A549 (cell line): ENCODE data around the gene DNAJB13. TPM values are rescaled to one million over a fixed set of nuclear protein-coding genes. Genes with fewer than 3 reads are reported as not detected.

ENCODE experiments used
- ATAC-seq, 2 experiments: fragments of 200-7000 bp in 1 of 2; fragments of >200 bp in 1 of 2; cut with Nextera tagmentation in 1 of 2; cut with Tn5 transposase in 1 of 2; 3 replicates each; pipeline versions ENCODE4 v1.8.0 to v1.9.1; 2018 to 2020; ENCODE audit warnings: mild to moderate bottlenecking in 1 of 2, moderate library complexity in 1 of 2
- CTCF ChIA-PET: fragments of 300-600 bp; sonication (Branson Sonifier 250); formaldehyde crosslinking; extraction: SDS; loops from one replicate; lab custom pipeline; 2021; ENCODE audit warnings: antibody characterized with exemption, inconsistent platforms; lab: Yijun Ruan, JAX
- POLR2A ChIA-PET: fragments of 350-600 bp; formaldehyde crosslinking; extraction: SDS; loops from one replicate; lab custom pipeline; 2021; ENCODE audit warnings: antibody characterized with exemption, inconsistent platforms; lab: Yijun Ruan, JAX
- DNase-seq, 2 experiments: peaks; one replicate each; pipeline versions ENCODE4 v3.0.0 to v3.0.0-alpha.2; 2011 to 2016; ENCODE audit warnings: low read depth in 1 of 2, low spot score in 1 of 2
- FAIRE-seq: peaks from 2 replicates; lab custom pipeline; 2011; peaks lifted over from hg19 to GRCh38; lab: Jason Lieb, UNC
- H3K27ac ChIP-seq, 2 experiments: fragments of >200 bp; sonication (Bioruptor Twin); formaldehyde crosslinking; 3 replicates each; pipeline ENCODE4 v1.5.1; 2016 to 2017
- H3K4me1 ChIP-seq: fragments of >200 bp; sonication (Bioruptor Twin); formaldehyde crosslinking; 3 replicates; pipeline ENCODE4 v1.6.1; 2016
- H3K4me2 ChIP-seq: fragments of >200 bp; sonication (Bioruptor Twin); formaldehyde crosslinking; 3 replicates; pipeline ENCODE4 v1.6.1; 2016
- H3K4me3 ChIP-seq: fragments of >200 bp; sonication (Bioruptor Twin); formaldehyde crosslinking; 3 replicates; pipeline ENCODE4 v1.5.1; 2016
- H3K9me3 ChIP-seq: fragments of >200 bp; sonication (Bioruptor Twin); formaldehyde crosslinking; 3 replicates; pipeline ENCODE4 v1.6.1; 2016
- ATOH8 ChIP-seq: fragments of 250-450 bp; sonication (Bioruptor Pico); IDR thresholded peaks from 2 replicates; pipeline ENCODE4 v1.5.0; 2020; ENCODE audit warnings: low read depth, mild to moderate bottlenecking, moderate library complexity
- BCL3 ChIP-seq: fragments of >200 bp; sonication (Bioruptor Twin); formaldehyde crosslinking; IDR thresholded peaks from 3 replicates; pipeline ENCODE4 v1.6.1; 2016
- BHLHE40 ChIP-seq: IDR thresholded peaks from 2 replicates; pipeline ENCODE4 v1.6.1; 2012; ENCODE audit warnings: low read depth, low read length, inconsistent platforms
- CEBPB ChIP-seq, 2 experiments: fragments of >200 bp in 1 of 2; sonication (Bioruptor Twin) in 1 of 2; formaldehyde crosslinking in 1 of 2; IDR thresholded peaks; 2 replicates each; pipeline ENCODE4 v1.6.1; 2012 to 2016
- CHD2 ChIP-seq: fragments of 150-350 bp; IDR thresholded peaks from 2 replicates; pipeline ENCODE4 v1.6.1; 2014; ENCODE audit warnings: low read length; ENCODE audit not compliant: partially characterized antibody
- CHD4 ChIP-seq: fragments of 200-600 bp; sonication (generic); IDR thresholded peaks from 2 replicates; pipeline ENCODE4 v1.6.1; 2016; ENCODE audit warnings: antibody characterized with exemption, mild to moderate bottlenecking, borderline replicate concordance
- E2F6 ChIP-seq: IDR thresholded peaks from 2 replicates; pipeline ENCODE4 v1.6.1; 2012; ENCODE audit warnings: low read depth, borderline replicate concordance
- EHF ChIP-seq: fragments of 250-450 bp; sonication (Bioruptor Pico); IDR thresholded peaks from 2 replicates; pipeline ENCODE4 v1.5.0; 2020; ENCODE audit warnings: mild to moderate bottlenecking
- FOSL2 ChIP-seq, 2 experiments: fragments of 450-650 bp in 1 of 2; fragments of >200 bp in 1 of 2; sonication (Bioruptor Twin) in 1 of 2; formaldehyde crosslinking; IDR thresholded peaks; 2 replicates each; pipeline versions ENCODE4 v1.5.0 to v1.6.1; 2016 to 2020; ENCODE audit warnings: mild to moderate bottlenecking in 1 of 2, moderate library complexity in 1 of 2
- FOXS1 ChIP-seq: fragments of 250-450 bp; sonication (Bioruptor Pico); IDR thresholded peaks from 2 replicates; pipeline ENCODE4 v1.5.0; 2020; ENCODE audit warnings: mild to moderate bottlenecking, moderate library complexity
- GATA3 ChIP-seq: IDR thresholded peaks from 2 replicates; pipeline ENCODE4 v1.6.1; 2012; ENCODE audit warnings: borderline replicate concordance
- HOXB13 ChIP-seq: fragments of 250-450 bp; sonication (Bioruptor Pico); IDR thresholded peaks from 2 replicates; pipeline ENCODE4 v1.5.0; 2020; ENCODE audit warnings: low read depth, mild to moderate bottlenecking, moderate library complexity
- JUN ChIP-seq, 2 experiments: fragments of >200 bp; sonication (Bioruptor Twin); formaldehyde crosslinking; IDR thresholded peaks; 2 replicates in 1 of 2; 3 replicates in 1 of 2; pipeline ENCODE4 v1.6.1; 2016 to 2017
- JUNB ChIP-seq: fragments of >200 bp; sonication (Bioruptor Twin); formaldehyde crosslinking; IDR thresholded peaks from 2 replicates; pipeline ENCODE4 v1.6.1; 2016
- MAFK ChIP-seq: fragments of 450-650 bp; IDR thresholded peaks from 2 replicates; pipeline ENCODE4 v1.6.1; 2014; ENCODE audit not compliant: partially characterized antibody
- MAX ChIP-seq: IDR thresholded peaks from 2 replicates; pipeline ENCODE4 v1.6.1; 2012
- MAZ ChIP-seq: fragments of 150-350 bp; IDR thresholded peaks from 2 replicates; pipeline ENCODE4 v1.6.1; 2014; ENCODE audit warnings: antibody characterized with exemption, low read depth, low read length, borderline replicate concordance
- MYC ChIP-seq: IDR thresholded peaks from 2 replicates; pipeline ENCODE4 v1.6.1; 2012; ENCODE audit warnings: mild to moderate bottlenecking, inconsistent platforms, low read length, improper control_type of control experiment, borderline replicate concordance
- PBX3 ChIP-seq: IDR thresholded peaks from 2 replicates; pipeline ENCODE4 v1.6.1; 2012
- RCOR1 ChIP-seq: fragments of 150-350 bp; IDR thresholded peaks from 2 replicates; pipeline ENCODE4 v1.6.1; 2014; ENCODE audit warnings: antibody characterized with exemption, low read length, low read depth
- RFX5 ChIP-seq: fragments of 450-650 bp; IDR thresholded peaks from 2 replicates; pipeline ENCODE4 v1.7.1; 2014; ENCODE audit warnings: antibody characterized with exemption, mild to moderate bottlenecking, moderate library complexity
- RNF2 ChIP-seq: fragments of 200-600 bp; sonication (generic); IDR thresholded peaks from 2 replicates; pipeline ENCODE4 v1.6.1; 2016; ENCODE audit warnings: low read depth, mild to moderate bottlenecking, antibody characterized with exemption, moderate library complexity, borderline replicate concordance
- SMC3 ChIP-seq: fragments of >200 bp; sonication (Bioruptor Twin); formaldehyde crosslinking; IDR thresholded peaks from 3 replicates; pipeline ENCODE4 v1.6.1; 2018; ENCODE audit warnings: inconsistent platforms
- SREBF2 ChIP-seq: fragments of 450-650 bp; IDR thresholded peaks from 2 replicates; pipeline ENCODE4 v1.6.1; 2014; ENCODE audit warnings: mild to moderate bottlenecking, moderate library complexity
- USF2 ChIP-seq: fragments of 450-650 bp; IDR thresholded peaks from 2 replicates; pipeline ENCODE4 v1.6.1; 2014; ENCODE audit warnings: antibody characterized with exemption
- ZNF302 ChIP-seq: fragments of 250-450 bp; sonication (Bioruptor Pico); IDR thresholded peaks from 2 replicates; pipeline ENCODE4 v1.9.0; 2021; ENCODE audit warnings: inconsistent platforms, mild to moderate bottlenecking, moderate library complexity
- WGBS: methylation state at CpG from one replicate; pipeline ENCODE4 v1.1.6; 2017; ENCODE audit errors: missing lambda C conversion rate; 5-methylcytosine and 5-hydroxymethylcytosine counted together
- polyA plus RNA-seq, 4 experiments: library from polyadenylated mRNA; depleted of rRNA in 3 of 4; stranded (reverse); fragments of >200 nt; fragmentation: RNase III in 1 of 4; extraction: RNeasy Plus Mini Kit Qiagen cat#74134 plus additional on column Dnase treatment in 1 of 4; gene quantifications; 2 replicates in 3 of 4; 3 replicates in 1 of 4; pipeline ENCODE4 v1.2.3, GENCODE V29; 2011 to 2017

The DNAJB13 gene
- polyA plus RNA-seq, 2 of the 4 experiments (the other 2 are of a cell fraction) = 0.75 to 0.90 TPM

GRCh38 chr11:74000307-74001133 lies 49.7 kb downstream of the DNAJB13 start:
- ATAC-seq = no peak
- H3K9me3 ChIP-seq = no peaks in the 10 kb centered on the region
- no peak for TF ChIP-seq BCL3
- no peak for TF ChIP-seq RCOR1
- TF ChIP-seq JUN (IDR thresholded peaks at IDR 0.05) = no peak
- no peak for TF ChIP-seq ATOH8 (CRISPR knock-in tag)
- TF ChIP-seq CHD2 = no peak
- TF ChIP-seq FOSL2 (IDR thresholded peaks at IDR 0.05) = no peak
- no peak for TF ChIP-seq FOSL2 (CRISPR knock-in tag; IDR thresholded peaks at IDR 0.05)
- TF ChIP-seq MAX = no peak
- TF ChIP-seq RFX5 = no peak
- TF ChIP-seq BHLHE40 = no peak
- no peak for TF ChIP-seq FOXS1 (CRISPR knock-in tag)
- no peak for TF ChIP-seq GATA3
- TF ChIP-seq E2F6 = no peak
- TF ChIP-seq CEBPB (IDR thresholded peaks at IDR 0.05) = no peak
- no peak for TF ChIP-seq HOXB13 (CRISPR knock-in tag)
- TF ChIP-seq USF2 = no peak
- TF ChIP-seq SREBF2 = no peak
- no peak for TF ChIP-seq SMC3
- TF ChIP-seq, all 56 proteins: peak for 0
- FAIRE-seq (no peak), DNase-seq (no peak)
- Histone ChIP-seq H3K4me3 (no peak overlapping the region), H3K27ac (no peak overlapping the region), H3K4me1 (no peaks in the 10 kb centered on the region), H3K4me2 (no peak overlapping the region)
- ChIA-PET POLR2A (no interaction called here), CTCF (interaction anchor here (1.6 kb wide), 1 partner anchor 45 kb away, joined by 3 read pairs; no protein-coding TSS in a partner anchor)
- 91% methylated on average over 14 of the region's 14 CpGs for WGBS

- H3K9me3 ChIP-seq = no peaks in the 10 kb centered on the region
- no peaks in the 10 kb centered on the region for H3K4me1 ChIP-seq
- ATAC-seq = no peak
- no peak overlapping the region for H3K4me2 ChIP-seq
- FAIRE-seq = no peak
- ChIA-PET CTCF (interaction anchor here (0.5 to 1.6 kb wide), 5 partner anchors 8 to 44 kb away, joined by 3 to 4 read pairs (median 3); no protein-coding TSS in a partner anchor), POLR2A (interaction anchor here (0.7 kb wide), 1 partner anchor 20 kb away, joined by 4 read pairs; the partner anchor contains the start of gene UCP2)
- DNase-seq = no peak
- no peak overlapping the region for H3K4me3 ChIP-seq
- no peak overlapping the region for H3K27ac ChIP-seq
- TF ChIP-seq RCOR1 = no peak
- TF ChIP-seq CEBPB (IDR thresholded peaks at IDR 0.05) = no peak
- no peak for TF ChIP-seq CHD4
- TF ChIP-seq E2F6 = no peak
- TF ChIP-seq RFX5 = no peak
- no peak for TF ChIP-seq MAZ
- no peak for TF ChIP-seq ZNF302
- no peak for TF ChIP-seq JUNB
- TF ChIP-seq HOXB13 (CRISPR knock-in tag) = no peak
- no peak for TF ChIP-seq PBX3
- TF ChIP-seq RNF2 = no peak
- no peak for TF ChIP-seq MAFK
- no peak for TF ChIP-seq MYC
- TF ChIP-seq EHF (CRISPR knock-in tag) = no peak
- WGBS = 76% methylated on average over 7 of the region's 7 CpGs
Measured at GRCh38 chr11:74001822-74002286, 51.0 kb downstream of the DNAJB13 start.
